Mucosa of gallbladder (tissue), 1 donor: ENCODE results near the gene LAMB3. TPM values are rescaled to one million over a fixed set of nuclear protein-coding genes. Genes with fewer than 3 reads are reported as not detected.

Experiments
- DNase-seq: peaks from one replicate; pipeline ENCODE4 v3.0.0-alpha.2; 2020; ENCODE audit warnings: low spot score
- total RNA-seq: library from RNA; stranded (reverse); gene quantifications from one replicate; pipeline ENCODE4 v1.2.1, GENCODE V29; 2021
- donor health status: DM: no; HTN: no; CAD: no.

The LAMB3 gene
- total RNA-seq, 1 donor from 2014 or later: 7.6 TPM

- DNase-seq: no peak
Measured at GRCh38 chr1:209618291-209618690, 33.9 kb downstream of the LAMB3 start.

- DNase-seq: no peak
Measured at GRCh38 chr1:209617755-209618154, 34.5 kb downstream of the LAMB3 start.

- no peak for DNase-seq
Measured at GRCh38 chr1:209617047-209617673, 35.1 kb downstream of the LAMB3 start.

- no peak for DNase-seq
Measured at GRCh38 chr1:209616366-209617046, 35.7 kb downstream of the LAMB3 start.

- DNase-seq: no peak
Measured at GRCh38 chr1:209614906-209615305, 37.3 kb downstream of the LAMB3 start.

GRCh38 chr1:209614151-209614420 is 38.1 kb downstream of the LAMB3 start:
- DNase-seq: no peak

DNA sequence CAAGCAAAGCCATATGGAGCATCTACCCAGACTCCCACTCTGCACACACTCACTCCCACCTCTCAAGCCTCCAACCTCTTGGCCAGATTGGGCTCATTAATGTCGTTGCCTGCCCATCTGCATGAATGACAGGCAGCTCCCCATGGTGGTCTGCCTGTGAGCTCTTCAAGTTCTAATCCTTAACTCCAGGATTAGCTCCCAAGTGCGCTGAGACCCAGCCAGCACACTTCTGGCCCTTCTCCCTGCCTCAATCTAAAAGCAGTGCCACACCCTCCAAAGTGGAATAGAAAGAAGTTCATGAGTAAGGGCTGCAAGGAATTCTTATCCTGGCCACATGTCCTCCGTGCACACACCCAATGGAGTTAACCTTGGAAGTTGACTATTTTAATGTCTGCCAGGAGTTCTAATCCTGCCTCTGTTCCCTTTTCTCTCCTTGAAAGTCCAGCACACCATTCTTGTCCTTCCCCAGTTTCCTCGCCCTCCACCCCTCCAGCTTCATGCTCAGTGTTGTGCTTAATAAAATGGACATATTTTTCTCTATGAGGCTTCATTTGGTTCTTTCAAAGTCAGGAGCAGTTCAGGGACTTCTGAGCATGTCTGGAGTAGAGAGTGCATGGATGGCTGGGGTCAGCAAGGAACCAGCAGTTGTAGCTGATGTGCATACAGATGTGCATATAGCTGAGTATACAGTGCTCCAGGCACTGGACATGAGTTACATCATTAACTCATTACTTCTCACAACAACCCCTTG is 38.6 kb downstream of the LAMB3 start:
- DNase-seq: no peak

GRCh38 chr1:209612646-209613399 is 39.4 kb downstream of the LAMB3 start:
- no peak for DNase-seq

DNA sequence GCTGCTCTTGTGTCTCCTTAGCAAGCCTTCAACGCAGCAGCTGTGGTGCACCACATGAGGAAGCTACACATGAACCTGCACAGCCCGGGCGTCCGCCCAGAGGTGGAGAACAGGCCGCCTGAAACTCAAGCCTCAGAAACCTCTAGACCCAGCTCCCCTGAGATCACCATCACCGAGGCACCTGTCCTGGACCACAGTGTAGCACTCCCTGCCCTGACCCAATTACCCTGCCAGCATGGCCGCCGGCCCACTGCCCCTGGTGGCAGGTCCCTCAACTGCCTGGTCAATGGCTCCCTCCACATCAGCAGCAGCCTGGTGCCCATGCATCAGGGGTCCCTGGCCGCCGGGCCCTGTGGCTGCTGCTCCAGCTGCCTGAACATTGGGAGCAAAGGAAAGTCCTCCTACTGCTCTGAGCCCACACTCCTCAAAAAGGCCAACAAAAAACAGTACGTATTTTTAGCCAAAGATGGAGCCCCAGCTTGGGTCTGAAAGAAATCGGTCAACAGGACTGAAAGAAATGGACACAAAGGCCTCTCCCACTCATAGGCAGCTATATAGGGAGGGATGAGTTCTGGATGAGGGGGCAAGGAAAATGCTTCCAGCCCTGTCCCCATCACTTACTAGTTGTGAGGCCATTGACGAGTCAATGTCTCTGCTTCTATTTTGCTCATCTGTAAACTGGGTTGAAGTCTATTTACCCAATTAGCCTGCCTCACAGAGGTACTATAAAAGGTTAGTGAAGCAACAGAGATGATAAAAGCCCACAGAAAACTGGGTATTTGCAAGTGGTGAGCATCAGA is 40.3 kb downstream of the LAMB3 start:
- no peak for DNase-seq

DNA sequence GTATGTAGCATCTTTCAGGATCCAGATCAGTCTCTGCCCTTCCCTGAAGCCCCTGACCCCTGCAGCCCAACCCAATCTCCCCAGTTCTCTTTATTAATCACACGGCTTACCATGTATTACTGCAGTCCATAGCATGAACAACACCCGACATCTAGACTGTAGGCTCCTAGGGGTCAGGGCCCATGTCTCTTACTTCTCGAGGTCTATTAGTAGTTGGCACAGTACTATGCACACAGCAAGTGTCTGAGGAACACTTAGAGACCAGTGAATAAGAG is 41.7 kb downstream of the LAMB3 start:
- no peak for DNase-seq

DNA sequence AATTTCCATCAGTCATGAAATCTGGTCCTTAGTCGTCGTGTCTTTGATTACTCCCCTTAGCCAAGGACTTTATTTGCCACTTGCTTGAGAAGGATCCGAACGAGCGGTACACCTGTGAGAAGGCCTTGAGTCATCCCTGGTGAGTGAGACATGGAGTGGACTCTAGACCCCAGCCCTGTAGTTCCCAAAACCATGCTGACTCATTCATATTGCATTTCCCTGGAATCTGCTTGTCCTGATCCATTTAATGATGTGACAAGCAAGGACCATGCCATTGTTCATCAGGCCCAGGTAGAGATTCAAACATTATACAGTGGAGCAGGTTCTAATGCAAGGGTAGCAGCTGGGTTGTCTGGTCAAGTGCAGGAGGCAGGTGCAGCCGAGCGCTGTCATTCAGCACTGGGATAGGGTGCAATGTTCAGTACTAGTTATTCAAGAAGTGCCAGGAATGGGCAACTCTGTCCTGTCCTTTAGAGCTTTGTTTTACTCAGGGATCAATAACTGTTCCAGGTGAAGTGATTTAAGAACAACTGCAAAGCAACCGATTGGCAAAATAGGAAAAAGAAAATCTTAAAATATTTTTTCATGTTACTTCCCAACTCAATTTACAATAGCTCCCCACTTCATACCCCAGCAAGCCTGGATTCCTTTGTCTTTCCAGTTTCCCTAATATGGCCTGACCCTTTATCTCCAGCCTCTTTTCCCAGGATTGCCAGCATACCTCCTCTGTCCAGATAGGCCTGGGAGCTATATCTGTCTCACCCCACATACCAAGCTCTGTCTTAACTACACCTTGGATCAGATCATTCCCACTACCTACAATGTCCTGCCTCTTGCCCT is 42.2 kb downstream of the LAMB3 start:
- no peak for DNase-seq

DNA sequence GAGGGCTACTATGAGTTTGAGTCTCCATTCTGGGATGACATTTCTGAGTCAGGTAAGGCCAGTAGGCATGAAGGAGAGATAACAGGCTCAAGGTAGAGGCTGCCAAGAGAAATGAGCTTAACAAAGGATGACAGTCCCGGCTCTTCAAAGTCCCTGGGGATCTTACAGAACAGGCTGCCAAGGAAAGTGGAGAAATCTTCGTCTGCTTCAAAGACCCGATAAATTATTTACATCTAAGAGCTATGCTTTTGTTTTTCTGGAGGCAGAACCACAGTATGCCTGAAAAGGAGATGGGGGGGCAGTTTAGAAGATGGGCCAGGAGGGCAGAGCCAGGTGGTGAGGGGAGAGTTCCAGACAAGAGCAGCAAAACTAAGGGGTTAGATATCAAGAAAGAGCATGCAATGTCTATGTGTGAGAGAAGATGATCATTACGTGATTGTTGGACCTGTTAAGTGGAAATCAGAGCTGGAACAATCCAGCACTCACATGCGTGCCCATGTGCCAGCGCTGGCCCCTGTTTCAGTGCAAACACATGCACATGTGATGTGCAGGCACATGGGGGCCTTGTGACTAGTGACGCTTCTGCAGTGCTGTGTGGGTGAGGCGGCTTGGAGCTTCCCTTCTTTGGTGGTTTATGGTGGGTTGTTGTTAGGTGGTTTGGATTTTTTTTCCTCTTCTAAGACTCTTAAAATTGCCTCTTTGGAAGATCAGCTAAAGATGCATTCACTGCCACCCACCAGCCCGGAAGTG is 43.0 kb downstream of the LAMB3 start:
- no peak for DNase-seq

DNA sequence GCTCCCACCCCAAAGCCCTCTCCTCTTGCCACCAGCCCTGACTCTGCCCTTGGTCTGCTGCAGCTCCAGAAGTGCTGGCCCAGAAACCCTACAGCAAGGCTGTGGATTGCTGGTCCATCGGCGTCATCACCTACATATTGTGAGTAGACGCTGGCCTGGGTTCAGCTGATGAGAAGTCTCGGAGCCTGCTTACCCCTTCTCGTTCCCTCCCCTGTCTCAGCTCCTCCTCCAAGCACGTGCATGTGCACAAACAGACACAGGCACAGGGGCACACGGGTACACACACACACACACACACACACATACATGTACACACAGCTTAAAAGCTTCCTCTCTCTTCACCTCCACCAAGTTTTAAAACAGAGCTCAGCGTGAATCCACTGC is 44.4 kb downstream of the LAMB3 start:
- no peak for DNase-seq

DNA sequence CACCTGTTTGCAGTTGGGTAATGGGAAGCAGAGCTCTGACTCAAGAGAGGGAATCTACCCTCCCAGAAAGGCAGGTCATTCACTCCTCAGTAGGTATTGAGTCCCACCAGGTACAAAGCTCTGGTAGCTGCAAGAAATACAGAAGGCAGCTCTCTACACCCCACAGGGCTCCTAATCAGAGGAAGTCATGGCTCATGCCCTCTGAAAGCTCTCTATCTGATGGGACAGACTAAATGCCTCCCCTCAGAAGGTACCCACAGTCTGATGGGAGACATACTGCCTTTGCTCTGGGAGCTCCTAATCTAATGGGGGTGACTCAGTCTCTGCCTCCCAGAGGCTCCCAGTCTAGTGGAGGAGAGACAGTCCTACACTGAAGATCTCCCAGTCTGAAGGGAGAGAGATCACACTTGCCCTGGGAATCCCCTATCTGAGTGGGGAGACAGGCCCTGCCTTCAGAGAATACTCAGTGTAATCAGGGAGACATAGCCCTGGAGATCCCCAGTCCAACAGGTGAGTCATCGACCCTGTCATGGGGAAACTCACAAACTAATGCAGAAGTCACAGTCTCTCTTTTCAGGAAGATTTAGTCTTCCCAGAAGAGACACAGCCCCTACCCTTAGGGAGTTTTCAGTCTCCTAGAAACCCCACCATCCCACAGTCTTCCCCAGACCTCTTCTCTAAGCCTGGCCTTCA is 45.0 kb downstream of the LAMB3 start:
- DNase-seq: no peak

DNA sequence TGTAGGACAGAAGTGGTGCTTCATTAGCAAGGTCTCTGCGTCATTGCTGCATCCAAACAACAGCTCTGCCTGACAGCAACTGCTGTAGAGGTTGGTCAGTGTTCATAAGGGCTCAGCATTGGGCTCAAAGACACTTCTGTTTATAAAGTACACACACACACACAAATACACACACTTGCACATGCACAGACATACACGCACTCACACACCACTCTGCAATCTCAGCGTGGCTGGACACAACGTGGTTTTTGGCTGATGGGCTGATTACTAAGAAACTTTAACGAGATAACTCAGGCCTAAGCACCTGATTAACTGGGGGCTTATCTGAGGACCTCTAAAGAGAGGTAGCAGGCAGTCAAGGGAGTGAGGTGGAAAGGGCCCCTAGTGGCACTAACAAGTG is 48.3 kb downstream of the LAMB3 start:
- no peak for DNase-seq

GRCh38 chr1:209601809-209602657 is 50.2 kb downstream of the LAMB3 start:
- peak; percentile 22 for DNase-seq

DNA sequence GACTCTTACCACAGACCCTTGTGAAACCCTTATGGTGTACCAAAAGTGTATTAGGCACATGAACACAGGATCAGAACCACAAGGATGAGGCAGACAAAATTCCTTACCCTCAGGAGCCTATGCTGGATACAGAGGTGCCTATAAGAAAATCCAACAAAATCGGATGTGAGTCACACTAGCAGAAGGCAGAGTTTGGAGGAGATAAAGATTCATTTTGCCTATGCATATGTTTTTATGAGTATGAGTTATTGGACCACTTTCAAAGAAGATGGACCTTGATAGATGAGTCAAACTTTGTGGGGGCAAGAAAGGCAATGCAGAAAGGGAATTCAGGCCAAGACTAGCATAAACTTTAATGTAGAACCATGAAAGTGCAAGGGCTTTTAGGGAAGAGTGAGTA is 51.7 kb downstream of the LAMB3 start:
- no peak for DNase-seq

GRCh38 chr1:209598227-209598626 is 54.0 kb downstream of the LAMB3 start:
- DNase-seq: no peak

DNA sequence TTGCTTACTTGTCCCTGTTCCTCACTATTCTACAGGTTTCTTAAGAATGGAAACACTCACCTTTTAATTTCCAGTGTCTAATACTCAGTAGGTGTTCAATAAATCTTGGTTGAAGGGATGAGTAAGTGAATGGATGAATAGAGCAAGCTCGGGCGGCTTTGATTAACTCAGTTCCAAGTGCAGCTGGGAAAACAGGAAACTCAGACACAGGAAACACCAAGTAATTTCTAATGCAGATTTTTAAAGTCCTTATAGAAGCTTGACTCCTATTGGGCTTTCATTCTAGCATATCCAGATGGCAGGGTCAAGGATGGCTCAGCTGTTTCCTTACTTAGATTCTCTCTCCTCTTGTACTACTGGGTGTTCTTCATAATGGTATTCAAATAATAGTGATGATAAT is 54.7 kb downstream of the LAMB3 start:
- no peak for DNase-seq
